ENCODE results near the gene SUSD3.

SUSD3 gene

DNA sequence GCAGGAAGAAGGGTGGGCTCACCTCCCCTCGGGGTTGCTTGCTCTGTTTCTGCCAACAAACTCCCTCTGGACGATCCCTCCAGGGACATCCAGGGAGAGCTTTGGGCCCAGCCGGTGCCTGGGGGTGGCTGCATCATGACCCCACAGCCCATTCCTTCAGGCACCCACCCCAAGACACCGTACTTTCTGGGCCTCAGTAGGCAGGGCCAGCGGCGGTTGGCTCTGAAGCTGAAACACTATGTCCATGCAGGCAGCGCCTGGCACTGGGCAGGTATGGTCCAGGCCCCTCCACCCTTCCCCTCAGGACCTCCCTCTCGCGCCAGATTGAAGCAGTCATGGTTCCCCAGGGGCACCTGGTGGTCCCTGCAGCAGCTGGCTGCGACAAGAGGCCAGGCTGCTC is 18.5 kb upstream of the SUSD3 start:
- no peak for DNase-seq (ENCODE audit: low read depth)
- TF ChIP-seq, protein P1, sequence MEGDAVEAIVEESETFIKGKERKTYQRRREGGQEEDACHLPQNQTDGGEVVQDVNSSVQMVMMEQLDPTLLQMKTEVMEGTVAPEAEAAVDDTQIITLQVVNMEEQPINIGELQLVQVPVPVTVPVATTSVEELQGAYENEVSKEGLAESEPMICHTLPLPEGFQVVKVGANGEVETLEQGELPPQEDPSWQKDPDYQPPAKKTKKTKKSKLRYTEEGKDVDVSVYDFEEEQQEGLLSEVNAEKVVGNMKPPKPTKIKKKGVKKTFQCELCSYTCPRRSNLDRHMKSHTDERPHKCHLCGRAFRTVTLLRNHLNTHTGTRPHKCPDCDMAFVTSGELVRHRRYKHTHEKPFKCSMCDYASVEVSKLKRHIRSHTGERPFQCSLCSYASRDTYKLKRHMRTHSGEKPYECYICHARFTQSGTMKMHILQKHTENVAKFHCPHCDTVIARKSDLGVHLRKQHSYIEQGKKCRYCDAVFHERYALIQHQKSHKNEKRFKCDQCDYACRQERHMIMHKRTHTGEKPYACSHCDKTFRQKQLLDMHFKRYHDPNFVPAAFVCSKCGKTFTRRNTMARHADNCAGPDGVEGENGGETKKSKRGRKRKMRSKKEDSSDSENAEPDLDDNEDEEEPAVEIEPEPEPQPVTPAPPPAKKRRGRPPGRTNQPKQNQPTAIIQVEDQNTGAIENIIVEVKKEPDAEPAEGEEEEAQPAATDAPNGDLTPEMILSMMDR (conservative IDR thresholded peaks at IDR 0.05; ENCODE audit: control insufficient read depth, insufficient read depth, low read depth, low read length) = no peak
- no peak overlapping the region for H3K4me3 ChIP-seq (ENCODE audit: control insufficient read depth, low read depth, low read length)

DNA sequence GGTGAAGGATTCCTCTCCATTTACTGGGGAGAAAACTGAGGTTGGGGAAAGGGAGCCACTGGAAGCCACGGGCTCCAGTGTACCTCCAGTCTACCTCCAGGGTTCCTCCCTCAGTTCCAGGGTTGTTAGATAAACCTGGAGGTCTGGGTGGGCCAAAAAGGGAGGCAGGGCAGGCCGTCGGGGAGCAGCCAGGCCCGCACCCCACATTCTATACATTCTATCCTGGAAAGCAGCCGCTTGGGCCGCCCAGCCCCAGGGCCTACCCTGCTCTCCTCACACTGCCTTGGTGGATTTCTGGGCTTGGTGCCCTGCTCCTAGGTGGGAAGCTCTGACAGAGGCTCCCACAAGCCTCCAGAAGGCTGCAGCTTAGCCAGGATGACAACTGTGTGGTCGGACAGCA is 18.1 kb upstream of the SUSD3 start:
- TF ChIP-seq, protein P1 (conservative IDR thresholded peaks at IDR 0.05; ENCODE audit: control insufficient read depth, insufficient read depth, low read depth, low read length) = no peak
- H3K4me3 ChIP-seq (ENCODE audit: control insufficient read depth, low read depth, low read length) = no peak overlapping the region
- DNase-seq (ENCODE audit: low read depth) = no peak

DNA sequence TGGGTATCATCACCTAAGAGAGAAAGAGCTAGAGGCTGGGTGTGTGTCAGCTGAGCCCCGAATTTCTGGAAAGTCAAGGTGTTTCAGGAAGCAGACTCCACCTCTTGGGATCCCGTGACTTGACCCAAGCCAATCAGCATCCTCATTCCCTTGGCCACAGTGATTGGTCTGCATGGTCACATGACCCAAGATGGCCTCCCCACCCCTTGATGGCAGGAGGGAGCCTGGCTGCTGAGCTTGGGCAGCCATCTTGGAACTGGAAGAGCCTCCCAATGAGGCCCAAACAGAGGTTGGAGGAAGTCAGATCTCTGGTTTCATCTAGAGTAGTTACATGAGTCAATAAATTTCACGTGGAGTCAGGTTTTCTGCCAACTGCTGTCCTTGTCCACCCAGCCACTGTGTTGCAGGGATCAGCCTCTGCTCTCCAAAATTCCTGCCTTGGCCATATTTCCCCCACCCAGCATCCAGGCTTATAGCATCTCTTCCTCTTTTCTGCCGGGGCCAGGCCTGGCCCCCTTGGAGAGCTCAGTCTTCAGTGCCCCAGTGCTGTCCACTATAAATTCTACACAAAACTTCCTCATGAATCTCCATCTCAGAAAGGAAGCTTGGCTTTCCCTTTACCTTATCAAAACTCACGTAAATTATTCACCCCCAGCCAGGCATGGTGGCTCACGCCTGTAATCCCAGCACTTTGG is 17.2 kb upstream of the SUSD3 start:
- H3K4me3 ChIP-seq (ENCODE audit: control insufficient read depth, low read depth, low read length) = no peak overlapping the region
- TF ChIP-seq, protein P1 (conservative IDR thresholded peaks at IDR 0.05; ENCODE audit: control insufficient read depth, insufficient read depth, low read depth, low read length) = no peak
- DNase-seq (ENCODE audit: low read depth) = peak; percentile 21

DNA sequence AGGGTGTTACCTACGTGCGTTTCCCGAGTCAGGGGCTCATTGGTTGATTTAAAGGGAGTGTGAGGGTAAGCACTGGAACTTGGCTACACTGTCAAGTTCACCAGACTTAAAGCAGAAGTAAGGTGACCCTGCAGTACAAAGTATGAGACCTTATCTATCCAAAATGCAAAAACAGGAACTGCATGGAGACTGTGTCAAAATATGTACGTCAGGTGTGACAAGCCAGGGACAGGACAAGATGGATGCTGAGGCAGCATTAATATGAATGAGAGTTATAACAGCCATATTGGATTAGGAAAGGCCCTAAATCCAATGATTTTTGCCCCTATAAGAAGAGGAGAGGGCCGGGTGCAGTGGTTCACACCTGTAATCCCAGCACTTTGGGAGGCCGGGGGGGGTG is 15.4 kb upstream of the SUSD3 start:
- DNase-seq (ENCODE audit: low read depth) = no peak
- TF ChIP-seq, protein P1 (conservative IDR thresholded peaks at IDR 0.05; ENCODE audit: control insufficient read depth, insufficient read depth, low read depth, low read length) = no peak
- no peak overlapping the region for H3K4me3 ChIP-seq (ENCODE audit: control insufficient read depth, low read depth, low read length)

DNA sequence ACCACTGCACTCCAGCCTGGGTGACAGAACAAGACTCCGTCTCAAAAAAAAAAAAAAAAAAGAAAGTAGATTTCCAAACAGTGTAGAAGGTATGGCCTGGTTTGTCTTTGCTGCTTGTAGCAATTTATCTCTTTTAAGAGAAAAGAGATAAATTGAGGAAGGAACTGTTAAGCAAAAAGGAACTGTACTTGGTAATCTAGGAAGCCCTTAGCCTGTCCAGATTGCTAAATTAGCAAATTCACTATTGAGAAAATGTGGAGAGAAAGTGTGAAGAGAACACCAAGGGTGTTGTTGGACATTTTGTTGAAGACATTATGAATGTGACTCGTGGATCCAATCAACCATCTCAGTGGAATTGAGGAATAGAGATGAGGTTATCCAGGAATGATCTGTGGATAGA is 13.0 kb upstream of the SUSD3 start:
- TF ChIP-seq, protein P1 (conservative IDR thresholded peaks at IDR 0.05; ENCODE audit: control insufficient read depth, insufficient read depth, low read depth, low read length) = no peak
- no peak overlapping the region for H3K4me3 ChIP-seq (ENCODE audit: control insufficient read depth, low read depth, low read length)
- DNase-seq (ENCODE audit: low read depth) = no peak

DNA sequence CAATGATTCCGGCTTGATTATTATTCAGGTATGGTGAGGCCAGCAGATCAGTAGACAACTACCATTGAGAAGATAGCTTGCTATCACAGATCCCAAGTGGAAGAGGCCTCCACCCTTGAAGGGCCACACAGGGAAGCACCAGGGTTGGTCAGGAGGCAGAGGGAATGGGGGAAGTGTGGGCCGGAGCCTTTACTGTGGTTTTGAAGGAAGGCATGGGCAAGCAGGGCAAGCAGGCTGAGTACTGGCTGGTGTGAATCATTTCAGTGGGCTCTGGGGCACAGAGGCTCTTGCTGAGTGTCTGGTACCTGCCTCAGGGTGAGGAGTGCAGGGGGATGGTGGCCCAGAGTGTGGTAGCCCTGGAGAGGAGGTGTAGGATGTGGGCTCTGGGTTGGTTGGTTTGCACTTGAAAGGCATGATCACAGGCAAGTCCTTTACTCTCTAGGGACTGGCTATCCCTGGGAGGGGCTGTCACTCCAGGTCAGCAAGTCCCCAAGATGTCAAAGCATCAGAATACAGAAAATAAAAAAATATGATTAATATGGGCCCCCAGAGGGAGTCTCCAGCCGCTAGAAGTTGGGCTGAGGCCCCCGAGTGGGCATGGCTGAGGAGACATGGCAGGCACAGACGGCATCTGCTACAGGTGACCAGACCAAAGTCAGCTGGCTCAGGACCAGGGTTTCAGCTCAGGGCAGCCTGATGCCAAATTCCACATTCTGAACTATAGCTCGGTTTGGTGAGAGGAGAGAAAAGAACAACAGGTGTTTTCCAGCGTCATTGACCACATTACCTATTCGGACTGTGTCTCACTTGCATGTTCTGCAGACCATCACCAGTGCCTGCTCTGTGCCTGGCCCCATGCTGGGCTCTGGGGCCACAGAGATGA is 9.7 kb upstream of the SUSD3 start:
- TF ChIP-seq, protein P1 (conservative IDR thresholded peaks at IDR 0.05; ENCODE audit: control insufficient read depth, insufficient read depth, low read depth, low read length) = no peak
- no peak overlapping the region for H3K4me3 ChIP-seq (ENCODE audit: control insufficient read depth, low read depth, low read length)
- DNase-seq (ENCODE audit: low read depth) = no peak
